WTC11 (cell line): Measurements from ENCODE around the gene HS1BP3. TPM values are rescaled to one million over a fixed set of nuclear protein-coding genes. Genes with fewer than 3 reads are reported as not detected.

Experiments
- ATAC-seq: fragments of 200-7000 bp; cut with Tn5 transposase; 2 replicates; pipeline ENCODE4 v1.10.0; 2021; ENCODE audit warnings: mild to moderate bottlenecking, moderate library complexity
- CTCF ChIA-PET: fragments of 300-600 bp; sonication (Branson Sonifier 250); formaldehyde crosslinking; loops from one replicate; lab custom pipeline; 2021; ENCODE audit warnings: antibody characterized with exemption; lab: Charles Lee
- POLR2A ChIA-PET: fragments of 350-600 bp; sonication (Branson Sonifier 250); formaldehyde crosslinking; loops from one replicate; lab custom pipeline; 2021; ENCODE audit warnings: antibody characterized with exemption; lab: Charles Lee
- DNase-seq: peaks from one replicate; pipeline ENCODE4 v3.0.0; 2021; ENCODE audit warnings: low spot score
- H3K27ac Mint-ChIP-seq: 2 replicates; pipeline ENCODE4 v1.8.0; 2021; ENCODE audit warnings: mixed read lengths
- H3K27me3 Mint-ChIP-seq: 2 replicates; pipeline ENCODE4 v1.8.0; 2021; ENCODE audit warnings: low read depth, mild to moderate bottlenecking, moderate library complexity, mixed read lengths
- H3K36me3 Mint-ChIP-seq: 2 replicates; pipeline ENCODE4 v1.8.0; 2021; ENCODE audit warnings: mixed read lengths
- H3K4me1 Mint-ChIP-seq: 2 replicates; pipeline ENCODE4 v1.8.0; 2022; ENCODE audit warnings: mixed read lengths
- H3K4me3 Mint-ChIP-seq: 2 replicates; pipeline ENCODE4 v1.8.0; 2021; ENCODE audit warnings: mild to moderate bottlenecking, moderate library complexity, mixed read lengths
- H3K9me3 Mint-ChIP-seq: 2 replicates; pipeline ENCODE4 v1.8.0; 2021; ENCODE audit warnings: mixed read lengths
- ELF4 ChIP-seq: sonication (generic); formaldehyde crosslinking; IDR thresholded peaks from 2 replicates; pipeline ENCODE4 v1.8.1; 2022; ENCODE audit warnings: low read depth, mild to moderate bottlenecking, moderate library complexity, missing genetic modification reagents
- EMX1 ChIP-seq: fragments of 250-450 bp; sonication (Bioruptor Pico); IDR thresholded peaks from 2 replicates; pipeline ENCODE4 v1.8.0; 2021; ENCODE audit warnings: mild to moderate bottlenecking
- JAZF1 ChIP-seq: fragments of 250-450 bp; sonication (Bioruptor Pico); IDR thresholded peaks from 2 replicates; pipeline ENCODE4 v1.9.0; 2021; ENCODE audit warnings: moderate library complexity, mild to moderate bottlenecking, inconsistent platforms
- JUN ChIP-seq: sonication (generic); formaldehyde crosslinking; IDR thresholded peaks from 2 replicates; pipeline ENCODE4 v1.8.0; 2023; ENCODE audit warnings: mild to moderate bottlenecking, missing genetic modification reagents
- OVOL2 ChIP-seq: fragments of 250-450 bp; sonication (Bioruptor Pico); IDR thresholded peaks from 2 replicates; pipeline ENCODE4 v1.9.0; 2021; ENCODE audit warnings: mild to moderate bottlenecking, borderline replicate concordance
- RORB ChIP-seq: fragments of 250-450 bp; sonication (Bioruptor Pico); IDR thresholded peaks from 2 replicates; pipeline ENCODE4 v1.9.0; 2021; ENCODE audit warnings: mild to moderate bottlenecking
- SOX15 ChIP-seq: fragments of 250-450 bp; sonication (Bioruptor Pico); IDR thresholded peaks from 2 replicates; pipeline ENCODE4 v1.9.0; 2021; ENCODE audit warnings: mild to moderate bottlenecking
- SP1 ChIP-seq: sonication (generic); formaldehyde crosslinking; conservative IDR thresholded peaks from 2 replicates; pipeline ENCODE4 v1.8.1; 2022; ENCODE audit warnings: missing genetic modification reagents
- TEAD4 ChIP-seq: sonication (generic); formaldehyde crosslinking; IDR thresholded peaks from 2 replicates; pipeline ENCODE4 v1.8.0; 2022; ENCODE audit warnings: mild to moderate bottlenecking, missing genetic modification reagents
- ZNF121 ChIP-seq: sonication (generic); formaldehyde crosslinking; IDR thresholded peaks from 2 replicates; pipeline ENCODE4 v1.8.0; 2023; ENCODE audit warnings: missing genetic modification reagents
- ZNF416 ChIP-seq: fragments of 250-450 bp; sonication (Bioruptor Pico); IDR thresholded peaks from 2 replicates; pipeline ENCODE4 v1.9.0; 2021; ENCODE audit warnings: mild to moderate bottlenecking, inconsistent platforms
- total RNA-seq: library from RNA; stranded (reverse); gene quantifications from 3 replicates; pipeline ENCODE4 v1.2.3, GENCODE V29; 2021
- TF ChIP-seq, protein P1 (sequence below): sonication (generic); formaldehyde crosslinking; IDR thresholded peaks from 2 replicates; pipeline ENCODE4 v1.8.1; 2022; ENCODE audit warnings: low read depth, missing genetic modification reagents, borderline replicate concordance
- TF ChIP-seq, protein P2 (sequence below): sonication (generic); formaldehyde crosslinking; conservative IDR thresholded peaks from 2 replicates; pipeline ENCODE4 v1.8.1; 2023; ENCODE audit warnings: mild to moderate bottlenecking, low read depth, missing genetic modification reagents, moderate library complexity
- TF ChIP-seq, protein P3 (sequence below): sonication (generic); formaldehyde crosslinking; conservative IDR thresholded peaks from 2 replicates; pipeline ENCODE4 v1.8.1; 2022; ENCODE audit warnings: mild to moderate bottlenecking, missing genetic modification reagents
- TF ChIP-seq, protein P4 (sequence below): sonication (generic); formaldehyde crosslinking; IDR thresholded peaks from 2 replicates; pipeline ENCODE4 v1.8.0; 2022; ENCODE audit warnings: mild to moderate bottlenecking, missing genetic modification reagents
- TF ChIP-seq, protein P5 (sequence below): sonication (generic); formaldehyde crosslinking; IDR thresholded peaks from 2 replicates; pipeline ENCODE4 v1.8.1; 2023; ENCODE audit warnings: mild to moderate bottlenecking, missing genetic modification reagents, borderline replicate concordance
- TF ChIP-seq, protein P6 (sequence below): fragments of 250-450 bp; sonication (Bioruptor Pico); IDR thresholded peaks from 2 replicates; pipeline ENCODE4 v1.8.0; 2021; ENCODE audit warnings: mild to moderate bottlenecking
- TF ChIP-seq, protein P7 (sequence below): sonication (generic); formaldehyde crosslinking; IDR thresholded peaks from 2 replicates; pipeline ENCODE4 v1.8.1; 2022; ENCODE audit warnings: mild to moderate bottlenecking, moderate library complexity, missing genetic modification reagents

The HS1BP3 gene
- total RNA-seq, 1 experiment from 2014 or later = 17.9 TPM

DNA sequence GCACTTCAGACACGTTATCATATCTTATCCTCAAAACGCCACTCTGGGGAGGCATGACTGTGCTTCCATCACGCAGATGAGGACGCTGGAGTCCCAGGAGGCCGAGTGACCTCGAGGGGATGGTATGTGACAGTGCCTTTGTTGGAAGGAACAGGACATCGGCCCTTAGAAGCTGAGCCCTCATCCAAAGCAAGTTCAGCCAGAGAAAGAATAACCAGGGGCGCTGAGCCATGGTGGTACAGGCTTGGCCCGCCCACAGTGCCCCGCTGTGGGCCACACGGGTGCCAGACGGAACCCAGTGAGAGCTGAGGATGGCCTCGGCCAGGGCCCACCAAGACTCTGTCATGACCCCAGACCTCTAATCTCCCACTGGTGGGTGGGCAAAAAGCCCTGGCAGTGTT, 31.3 kb downstream of the HS1BP3 start:
- TF ChIP-seq SP1 (CRISPR knock-in tag) (no peak), EMX1 (CRISPR knock-in tag) (no peak), OVOL2 (CRISPR knock-in tag) (no peak), TEAD4 (CRISPR knock-in tag) (no peak), SOX15 (CRISPR knock-in tag) (no peak), ZNF416 (CRISPR knock-in tag) (no peak), RORB (CRISPR knock-in tag) (no peak)
- TF ChIP-seq, protein P1, sequence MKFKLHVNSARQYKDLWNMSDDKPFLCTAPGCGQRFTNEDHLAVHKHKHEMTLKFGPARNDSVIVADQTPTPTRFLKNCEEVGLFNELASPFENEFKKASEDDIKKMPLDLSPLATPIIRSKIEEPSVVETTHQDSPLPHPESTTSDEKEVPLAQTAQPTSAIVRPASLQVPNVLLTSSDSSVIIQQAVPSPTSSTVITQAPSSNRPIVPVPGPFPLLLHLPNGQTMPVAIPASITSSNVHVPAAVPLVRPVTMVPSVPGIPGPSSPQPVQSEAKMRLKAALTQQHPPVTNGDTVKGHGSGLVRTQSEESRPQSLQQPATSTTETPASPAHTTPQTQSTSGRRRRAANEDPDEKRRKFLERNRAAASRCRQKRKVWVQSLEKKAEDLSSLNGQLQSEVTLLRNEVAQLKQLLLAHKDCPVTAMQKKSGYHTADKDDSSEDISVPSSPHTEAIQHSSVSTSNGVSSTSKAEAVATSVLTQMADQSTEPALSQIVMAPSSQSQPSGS (CRISPR knock-in tag) = no peak
- TF ChIP-seq, protein P2, sequence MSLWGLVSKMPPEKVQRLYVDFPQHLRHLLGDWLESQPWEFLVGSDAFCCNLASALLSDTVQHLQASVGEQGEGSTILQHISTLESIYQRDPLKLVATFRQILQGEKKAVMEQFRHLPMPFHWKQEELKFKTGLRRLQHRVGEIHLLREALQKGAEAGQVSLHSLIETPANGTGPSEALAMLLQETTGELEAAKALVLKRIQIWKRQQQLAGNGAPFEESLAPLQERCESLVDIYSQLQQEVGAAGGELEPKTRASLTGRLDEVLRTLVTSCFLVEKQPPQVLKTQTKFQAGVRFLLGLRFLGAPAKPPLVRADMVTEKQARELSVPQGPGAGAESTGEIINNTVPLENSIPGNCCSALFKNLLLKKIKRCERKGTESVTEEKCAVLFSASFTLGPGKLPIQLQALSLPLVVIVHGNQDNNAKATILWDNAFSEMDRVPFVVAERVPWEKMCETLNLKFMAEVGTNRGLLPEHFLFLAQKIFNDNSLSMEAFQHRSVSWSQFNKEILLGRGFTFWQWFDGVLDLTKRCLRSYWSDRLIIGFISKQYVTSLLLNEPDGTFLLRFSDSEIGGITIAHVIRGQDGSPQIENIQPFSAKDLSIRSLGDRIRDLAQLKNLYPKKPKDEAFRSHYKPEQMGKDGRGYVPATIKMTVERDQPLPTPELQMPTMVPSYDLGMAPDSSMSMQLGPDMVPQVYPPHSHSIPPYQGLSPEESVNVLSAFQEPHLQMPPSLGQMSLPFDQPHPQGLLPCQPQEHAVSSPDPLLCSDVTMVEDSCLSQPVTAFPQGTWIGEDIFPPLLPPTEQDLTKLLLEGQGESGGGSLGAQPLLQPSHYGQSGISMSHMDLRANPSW (CRISPR knock-in tag) = no peak
- TF ChIP-seq, protein P3, sequence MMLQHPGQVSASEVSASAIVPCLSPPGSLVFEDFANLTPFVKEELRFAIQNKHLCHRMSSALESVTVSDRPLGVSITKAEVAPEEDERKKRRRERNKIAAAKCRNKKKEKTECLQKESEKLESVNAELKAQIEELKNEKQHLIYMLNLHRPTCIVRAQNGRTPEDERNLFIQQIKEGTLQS = no peak
- TF ChIP-seq, protein P4, sequence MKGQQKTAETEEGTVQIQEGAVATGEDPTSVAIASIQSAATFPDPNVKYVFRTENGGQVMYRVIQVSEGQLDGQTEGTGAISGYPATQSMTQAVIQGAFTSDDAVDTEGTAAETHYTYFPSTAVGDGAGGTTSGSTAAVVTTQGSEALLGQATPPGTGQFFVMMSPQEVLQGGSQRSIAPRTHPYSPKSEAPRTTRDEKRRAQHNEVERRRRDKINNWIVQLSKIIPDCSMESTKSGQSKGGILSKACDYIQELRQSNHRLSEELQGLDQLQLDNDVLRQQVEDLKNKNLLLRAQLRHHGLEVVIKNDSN (CRISPR knock-in tag) = no peak
- Mint-ChIP-seq H3K9me3 (no peaks in the 10 kb centered on the region), H3K36me3 (no peaks in the 10 kb centered on the region), H3K27me3 (no peaks in the 10 kb centered on the region), H3K4me3 (no peak overlapping the region), H3K27ac (no peak overlapping the region), H3K4me1 (peaks cover 18% of the 10 kb centered on the region)
- no peak for DNase-seq
- ATAC-seq = no peak
- POLR2A ChIA-PET = no interaction called here
- CTCF ChIA-PET = interaction anchor here (2.6 kb wide), 1 partner anchor 17 kb away, joined by 14 read pairs; no protein-coding TSS in a partner anchor

DNA sequence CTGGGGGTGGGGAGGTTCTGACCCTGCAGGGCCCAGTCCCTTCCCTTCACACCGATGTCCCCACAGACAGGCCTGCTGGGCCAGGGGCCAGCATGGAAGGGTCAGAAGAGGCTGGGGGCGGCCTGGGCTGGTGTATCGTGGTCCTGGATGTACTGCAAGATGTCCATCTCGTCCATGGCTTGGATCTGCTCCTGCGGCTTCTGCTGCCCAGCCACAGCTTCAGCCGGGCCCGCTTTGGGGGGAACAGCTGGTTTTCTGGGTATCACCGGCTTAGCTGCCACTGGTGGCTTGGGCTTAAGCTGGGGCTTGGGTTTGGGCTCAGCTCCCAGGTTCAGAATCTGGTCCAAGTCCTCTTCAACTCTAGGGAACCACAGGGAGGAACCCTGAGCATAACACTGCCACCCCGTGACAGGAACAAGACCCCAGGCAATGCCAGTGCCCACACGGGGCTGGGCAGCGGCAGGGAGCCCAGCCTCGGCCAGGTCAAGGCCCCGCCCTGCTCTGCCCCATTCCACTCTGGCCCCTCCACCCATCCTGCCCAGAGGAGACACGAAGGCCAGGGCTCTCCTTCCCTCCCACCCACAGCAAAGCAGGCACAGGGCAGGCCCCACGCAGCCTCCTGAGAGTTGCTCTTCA, 31.9 kb downstream of the HS1BP3 start:
- H3K27ac Mint-ChIP-seq = no peak overlapping the region
- H3K4me1 Mint-ChIP-seq = peaks cover 24% of the 10 kb centered on the region
- no peak for ATAC-seq
- ChIA-PET CTCF (interaction anchor here (1.6 to 2.6 kb wide), 2 partner anchors 17 to 33 kb away, joined by 3 to 14 read pairs; no protein-coding TSS in a partner anchor), POLR2A (interaction anchor here (2.1 kb wide), 1 partner anchor 172 kb away, joined by 16 read pairs; the partner anchor contains the start of gene RHOB)
- no peak overlapping the region for H3K4me3 Mint-ChIP-seq
- no peaks in the 10 kb centered on the region for H3K27me3 Mint-ChIP-seq
- H3K36me3 Mint-ChIP-seq = no peaks in the 10 kb centered on the region
- no peaks in the 10 kb centered on the region for H3K9me3 Mint-ChIP-seq
- DNase-seq = no peak
- TF ChIP-seq, protein P2 (CRISPR knock-in tag) = no peak
- no peak for TF ChIP-seq ZNF121 (CRISPR knock-in tag)
- TF ChIP-seq JUN = no peak
- TF ChIP-seq, protein P5, sequence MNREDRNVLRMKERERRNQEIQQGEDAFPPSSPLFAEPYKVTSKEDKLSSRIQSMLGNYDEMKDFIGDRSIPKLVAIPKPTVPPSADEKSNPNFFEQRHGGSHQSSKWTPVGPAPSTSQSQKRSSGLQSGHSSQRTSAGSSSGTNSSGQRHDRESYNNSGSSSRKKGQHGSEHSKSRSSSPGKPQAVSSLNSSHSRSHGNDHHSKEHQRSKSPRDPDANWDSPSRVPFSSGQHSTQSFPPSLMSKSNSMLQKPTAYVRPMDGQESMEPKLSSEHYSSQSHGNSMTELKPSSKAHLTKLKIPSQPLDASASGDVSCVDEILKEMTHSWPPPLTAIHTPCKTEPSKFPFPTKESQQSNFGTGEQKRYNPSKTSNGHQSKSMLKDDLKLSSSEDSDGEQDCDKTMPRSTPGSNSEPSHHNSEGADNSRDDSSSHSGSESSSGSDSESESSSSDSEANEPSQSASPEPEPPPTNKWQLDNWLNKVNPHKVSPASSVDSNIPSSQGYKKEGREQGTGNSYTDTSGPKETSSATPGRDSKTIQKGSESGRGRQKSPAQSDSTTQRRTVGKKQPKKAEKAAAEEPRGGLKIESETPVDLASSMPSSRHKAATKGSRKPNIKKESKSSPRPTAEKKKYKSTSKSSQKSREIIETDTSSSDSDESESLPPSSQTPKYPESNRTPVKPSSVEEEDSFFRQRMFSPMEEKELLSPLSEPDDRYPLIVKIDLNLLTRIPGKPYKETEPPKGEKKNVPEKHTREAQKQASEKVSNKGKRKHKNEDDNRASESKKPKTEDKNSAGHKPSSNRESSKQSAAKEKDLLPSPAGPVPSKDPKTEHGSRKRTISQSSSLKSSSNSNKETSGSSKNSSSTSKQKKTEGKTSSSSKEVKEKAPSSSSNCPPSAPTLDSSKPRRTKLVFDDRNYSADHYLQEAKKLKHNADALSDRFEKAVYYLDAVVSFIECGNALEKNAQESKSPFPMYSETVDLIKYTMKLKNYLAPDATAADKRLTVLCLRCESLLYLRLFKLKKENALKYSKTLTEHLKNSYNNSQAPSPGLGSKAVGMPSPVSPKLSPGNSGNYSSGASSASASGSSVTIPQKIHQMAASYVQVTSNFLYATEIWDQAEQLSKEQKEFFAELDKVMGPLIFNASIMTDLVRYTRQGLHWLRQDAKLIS (CRISPR knock-in tag) = no peak
- TF ChIP-seq, protein P6, sequence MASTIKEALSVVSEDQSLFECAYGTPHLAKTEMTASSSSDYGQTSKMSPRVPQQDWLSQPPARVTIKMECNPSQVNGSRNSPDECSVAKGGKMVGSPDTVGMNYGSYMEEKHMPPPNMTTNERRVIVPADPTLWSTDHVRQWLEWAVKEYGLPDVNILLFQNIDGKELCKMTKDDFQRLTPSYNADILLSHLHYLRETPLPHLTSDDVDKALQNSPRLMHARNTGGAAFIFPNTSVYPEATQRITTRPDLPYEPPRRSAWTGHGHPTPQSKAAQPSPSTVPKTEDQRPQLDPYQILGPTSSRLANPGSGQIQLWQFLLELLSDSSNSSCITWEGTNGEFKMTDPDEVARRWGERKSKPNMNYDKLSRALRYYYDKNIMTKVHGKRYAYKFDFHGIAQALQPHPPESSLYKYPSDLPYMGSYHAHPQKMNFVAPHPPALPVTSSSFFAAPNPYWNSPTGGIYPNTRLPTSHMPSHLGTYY = no peak
- TF ChIP-seq RORB (CRISPR knock-in tag) = no peak
- TF ChIP-seq JAZF1 = no peak
- no peak for TF ChIP-seq ELF4 (CRISPR knock-in tag)
- TF ChIP-seq, protein P7, sequence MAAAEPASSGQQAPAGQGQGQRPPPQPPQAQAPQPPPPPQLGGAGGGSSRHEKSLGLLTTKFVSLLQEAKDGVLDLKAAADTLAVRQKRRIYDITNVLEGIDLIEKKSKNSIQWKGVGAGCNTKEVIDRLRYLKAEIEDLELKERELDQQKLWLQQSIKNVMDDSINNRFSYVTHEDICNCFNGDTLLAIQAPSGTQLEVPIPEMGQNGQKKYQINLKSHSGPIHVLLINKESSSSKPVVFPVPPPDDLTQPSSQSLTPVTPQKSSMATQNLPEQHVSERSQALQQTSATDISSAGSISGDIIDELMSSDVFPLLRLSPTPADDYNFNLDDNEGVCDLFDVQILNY = no peak
